K562 (cell line): ENCODE measurements around the gene HSD3B7. TPM values are rescaled to one million over a fixed set of nuclear protein-coding genes. Genes with fewer than 3 reads are reported as not detected.

Source experiments
- ATAC-seq: fragments of 200-7000 bp; cut with Tn5 transposase; 3 replicates; pipeline ENCODE4 v1.9.1; 2020; ENCODE audit warnings: moderate library complexity
- BruUV-seq: library from RNA; stranded (reverse); fragments of 400-500 nt; replicated peaks from 2 replicates; lab custom pipeline; 2021; lab: Mats Ljungman, UMichigan
- CTCF ChIA-PET: fragments of 300-600 bp; formaldehyde crosslinking; extraction: SDS; loops from one replicate; lab custom pipeline; 2021; ENCODE audit warnings: low intra/inter-chr PET ratio; lab: Yijun Ruan, JAX
- POLR2A ChIA-PET: fragments of 300-600, 350-650 bp; sonication (Branson Sonifier 250); formaldehyde crosslinking; extraction: SDS; loops from one replicate; lab custom pipeline; 2021; ENCODE audit warnings: antibody characterized with exemption, inconsistent platforms; lab: Yijun Ruan, JAX
- DNase-seq, 4 experiments: peaks; one replicate each; pipeline versions ENCODE4 v3.0.0 to v3.0.0-alpha.2; 2011 to 2018; ENCODE audit warnings: low spot score in 3 of 4, mixed read lengths in 3 of 4; ENCODE audit errors: extremely low read depth in 1 of 4
- FAIRE-seq: peaks from 2 replicates; lab custom pipeline; 2011; peaks lifted over from hg19 to GRCh38; lab: Jason Lieb, UNC
- H2AFZ ChIP-seq: 2 replicates; pipeline ENCODE4 v1.6.0; 2011; ENCODE audit warnings: low read depth, low read length, control low read depth, inconsistent platforms
- H3K27ac ChIP-seq: fragments of 200-600 bp; 3 replicates; pipeline ENCODE4 v1.8.0; 2011; ENCODE audit warnings: low read depth, mild to moderate bottlenecking, control low read depth, inconsistent platforms, low read length, moderate library complexity, mixed read lengths; ENCODE audit errors: extremely low read depth
- H3K27me3 ChIP-seq, 2 experiments: fragments of 300-600 bp in 1 of 2; 2 replicates in 1 of 2; 3 replicates in 1 of 2; pipeline versions ENCODE4 v1.6.0 to v1.8.0; 2011; ENCODE audit warnings: inconsistent platforms in 2 of 2, low read length in 2 of 2, mild to moderate bottlenecking in 1 of 2, mixed read lengths in 1 of 2, moderate library complexity in 1 of 2; ENCODE audit not compliant: control insufficient read depth in 2 of 2, insufficient read depth in 2 of 2
- H3K36me3 ChIP-seq: fragments of 300-600 bp; 3 replicates; pipeline ENCODE4 v1.8.0; 2011; ENCODE audit warnings: mild to moderate bottlenecking, low read length, inconsistent platforms; ENCODE audit not compliant: control insufficient read depth, insufficient read depth
- H3K4me1 ChIP-seq, 2 experiments: fragments of 200-600 bp in 1 of 2; replicated peaks in 1 of 2; 2 replicates in 1 of 2; 3 replicates in 1 of 2; pipeline versions ENCODE4 v1.5.1 to v1.8.0; 2011; ENCODE audit warnings: inconsistent platforms in 2 of 2, low read length in 2 of 2, mild to moderate bottlenecking in 1 of 2, mixed read lengths in 1 of 2, moderate library complexity in 1 of 2; ENCODE audit not compliant: control insufficient read depth in 2 of 2, insufficient read depth in 2 of 2
- H3K4me2 ChIP-seq: 2 replicates; pipeline ENCODE4 v1.6.1; 2011; ENCODE audit warnings: low read length, control low read depth, inconsistent platforms, mixed read lengths; ENCODE audit not compliant: insufficient read depth
- H3K4me3 ChIP-seq: fragments of 200-600 bp; sonication (generic), shearing (Covaris generic); 2 replicates; pipeline ENCODE4 v1.5.1; 2016; ENCODE audit warnings: control low read depth, inconsistent platforms
- H3K79me2 ChIP-seq: fragments of 200-600 bp; 3 replicates; pipeline ENCODE4 v1.8.0; 2011; ENCODE audit warnings: low read length, inconsistent platforms; ENCODE audit not compliant: control insufficient read depth, insufficient read depth
- H3K9ac ChIP-seq, 2 experiments: 2 replicates each; pipeline versions ENCODE4 v1.6.0 to v1.6.1; 2011; ENCODE audit warnings: low read depth in 2 of 2, low read length in 2 of 2, control low read depth in 1 of 2, inconsistent platforms in 1 of 2, mild to moderate bottlenecking in 1 of 2, mixed read lengths in 1 of 2; ENCODE audit not compliant: insufficient read depth in 1 of 2
- H3K9me1 ChIP-seq: one replicate; pipeline ENCODE4 v1.6.0; 2011; ENCODE audit warnings: inconsistent platforms, mild to moderate bottlenecking, low read length, moderate library complexity; ENCODE audit not compliant: control insufficient read depth, insufficient read depth
- H3K9me3 ChIP-seq: replicated peaks from 2 replicates; pipeline ENCODE4 v1.5.1; 2011; ENCODE audit warnings: low read depth, low read length, inconsistent platforms; ENCODE audit not compliant: control insufficient read depth, insufficient read depth
- H4K20me1 ChIP-seq: replicated peaks from 2 replicates; pipeline ENCODE4 v1.6.1; 2011; ENCODE audit warnings: low read length, inconsistent platforms, mixed read lengths; ENCODE audit not compliant: control insufficient read depth, insufficient read depth
- ARID3A ChIP-seq: IDR thresholded peaks from 2 replicates; pipeline ENCODE4 v1.6.1; 2012; ENCODE audit warnings: low read depth, low read length, improper control_type of control experiment, borderline replicate concordance
- CHAMP1 ChIP-seq: fragments of 450-650 bp; IDR thresholded peaks from 2 replicates; pipeline ENCODE4 v1.6.1; 2016; ENCODE audit warnings: mild to moderate bottlenecking
- CHCHD3 ChIP-seq: fragments of 250-450 bp; sonication (Bioruptor Pico); IDR thresholded peaks from 2 replicates; pipeline ENCODE4 v2.1.2; 2022; ENCODE audit warnings: mild to moderate bottlenecking
- CHD2 ChIP-seq: IDR thresholded peaks from 2 replicates; pipeline ENCODE4 v1.6.1; 2011; ENCODE audit warnings: low read depth, low read length
- E2F3 ChIP-seq: fragments of 250-450 bp; sonication (Bioruptor Pico); IDR thresholded peaks from 2 replicates; pipeline ENCODE4 v1.4.0; 2020; ENCODE audit warnings: mild to moderate bottlenecking
- HIVEP1 ChIP-seq: fragments of 250-450 bp; sonication (Bioruptor Pico); IDR thresholded peaks from 2 replicates; pipeline ENCODE4 v1.4.0; 2020; ENCODE audit warnings: mild to moderate bottlenecking
- KDM1A ChIP-seq, 2 experiments: fragments of 450-650 bp; IDR thresholded peaks; 2 replicates each; pipeline ENCODE4 v1.6.1; 2016; ENCODE audit warnings: mild to moderate bottlenecking in 2 of 2
- MAFG ChIP-seq: fragments of 450-650 bp; conservative IDR thresholded peaks from 2 replicates; pipeline ENCODE4 v1.6.1; 2016; ENCODE audit warnings: missing genetic modification characterization, missing compliant biosample characterization
- NELFE ChIP-seq: IDR thresholded peaks from 2 replicates; pipeline ENCODE4 v1.6.1; 2011; ENCODE audit warnings: mild to moderate bottlenecking; ENCODE audit not compliant: insufficient read depth, insufficient read length
- PRPF4 ChIP-seq: fragments of 200-400 bp; formaldehyde crosslinking; IDR thresholded peaks from one replicate; pipeline ENCODE4 v1.6.1; 2017; ENCODE audit warnings: low read length, low read depth, mild to moderate bottlenecking; ENCODE audit not compliant: insufficient read depth, poor library complexity, severe bottlenecking
- ZNF146 ChIP-seq: IDR thresholded peaks from one replicate; pipeline ENCODE4 v1.6.1; 2018; ENCODE audit warnings: missing compliant biosample characterization; ENCODE audit not compliant: unreplicated experiment
- ZNF395 ChIP-seq: fragments of 200-800 bp; sonication (Bioruptor generic); IDR thresholded peaks from 2 replicates; pipeline ENCODE4 v1.6.1; 2017; ENCODE audit warnings: missing genetic modification characterization, missing compliant biosample characterization
- in situ Hi-C: fragments of 300-500 bp; cut with MboI; formaldehyde crosslinking; loops from 4 replicates; pipeline ENCODE4 v1.15.0; 2018; ENCODE audit warnings: inconsistent platforms, mixed read lengths
- intact Hi-C: fragments of 100-400 bp; cut with micrococcal nuclease; formaldehyde crosslinking; loops from 2 replicates; pipeline ENCODE4 v1.14.2; 2022
- polyA plus RNA-seq, 8 experiments: library from polyadenylated mRNA; depleted of rRNA in 4 of 8; stranded (reverse) in 5 of 8; unstranded in 3 of 8; fragments of >200 nt; fragmentation: Nextera tagmentation in 2 of 8; fragmentation: Illumina TruSeq in 1 of 8; extraction: Ambion mirVana in 2 of 8; extraction: Trizol in 1 of 8; gene quantifications; 2 replicates each; pipeline versions ENCODE4 v1.2.1 to v1.2.3, GENCODE V29; 2011 to 2014; ENCODE audit warnings: inconsistent platforms in 1 of 8, missing spikeins in 1 of 8
- total RNA-seq, 7 experiments: library from RNA; depleted of rRNA in 6 of 7; stranded (reverse); fragments of >200 nt in 6 of 7; fragmentation: Illumina TruSeq in 2 of 7; extraction: Trizol in 2 of 7; gene quantifications; 2 replicates each; pipeline versions ENCODE4 v1.2.1 to v1.2.3, GENCODE V29; 2011 to 2021; ENCODE audit warnings: low replicate concordance in 1 of 7

The HSD3B7 gene
- total and polyA plus RNA-seq, 9 of the 15 experiments (the other 6 are each of a cell fraction or from before 2014, with no cell fraction given): 5.4 to 49.1 (median 23.0) TPM

GRCh38 chr16:30942426-30942806, 42.6 kb upstream of the HSD3B7 start (continued):
- TF ChIP-seq ARID3A: no peak
- TF ChIP-seq HIVEP1 (CRISPR knock-in tag): no peak
- no peak for TF ChIP-seq MAFG
- no peak for TF ChIP-seq ZNF395 (CRISPR knock-in tag)
- no peak for TF ChIP-seq NELFE
- TF ChIP-seq E2F3 (CRISPR knock-in tag): no peak
- TF ChIP-seq, all 486 proteins: peak for 0

GRCh38 chr16:30944352-30944751, 40.7 kb upstream of the HSD3B7 start:
- H3K9me1 ChIP-seq: no peaks in the 10 kb centered on the region

More at GRCh38 chr16:30944352-30944751, 40.7 kb upstream of the HSD3B7 start:
- peaks cover 2% of the 10 kb centered on the region; the same call in 2 of the 3 replicates for H3K79me2 ChIP-seq
- intact Hi-C loops (no loop called here), in situ Hi-C loops (no loop called here)
- ChIA-PET POLR2A (interaction anchor here (1.7 kb wide), 1 partner anchor 10 kb away, joined by 4 read pairs; no protein-coding TSS in a partner anchor), CTCF (no interaction called here)
- H2AFZ ChIP-seq: no peak overlapping the region
- H4K20me1 ChIP-seq: no peaks in the 10 kb centered on the region
- H3K4me3 ChIP-seq: no peak overlapping the region
- no peak overlapping the region for H3K27ac ChIP-seq
- no peak for DNase-seq
- no peak for FAIRE-seq
- H3K4me2 ChIP-seq: no peak overlapping the region
- BruUV-seq: no TSS peak
- TF ChIP-seq CHCHD3 (CRISPR knock-in tag) (no peak), KDM1A (IDR thresholded peaks at IDR 0.05) (0 out of 4 replicates have a peak, but pooled peaks have one; percentile 14 to 19), CHD2 (no peak), PRPF4 (no peak), ZNF146 (peak; percentile 88), CHAMP1 (no peak)
- no peaks in the 10 kb centered on the region for H3K27me3 ChIP-seq
- H3K9ac ChIP-seq: no peak overlapping the region
- H3K4me1 ChIP-seq: peaks cover 8 to 37% of the 10 kb centered on the region in 2 experiments; a peak in 4 of 5 replicates
- ATAC-seq: no peak
- peaks cover 61% of the 10 kb centered on the region; the same call in 2 of the 3 replicates for H3K36me3 ChIP-seq
- no peaks in the 10 kb centered on the region for H3K9me3 ChIP-seq
